ENCODE measurements around the gene OLFM2. TPM values are rescaled to one million over a fixed set of nuclear protein-coding genes. Genes with fewer than 3 reads are reported as not detected.
"Not testable (repeated sequence)": the region's sequence is repeated elsewhere in the genome, so short reads cannot be mapped to it uniquely, and the experiment has no call there.

Gene OLFM2
- total RNA-seq, 1 donor from 2014 or later: 55.0 TPM

DNA sequence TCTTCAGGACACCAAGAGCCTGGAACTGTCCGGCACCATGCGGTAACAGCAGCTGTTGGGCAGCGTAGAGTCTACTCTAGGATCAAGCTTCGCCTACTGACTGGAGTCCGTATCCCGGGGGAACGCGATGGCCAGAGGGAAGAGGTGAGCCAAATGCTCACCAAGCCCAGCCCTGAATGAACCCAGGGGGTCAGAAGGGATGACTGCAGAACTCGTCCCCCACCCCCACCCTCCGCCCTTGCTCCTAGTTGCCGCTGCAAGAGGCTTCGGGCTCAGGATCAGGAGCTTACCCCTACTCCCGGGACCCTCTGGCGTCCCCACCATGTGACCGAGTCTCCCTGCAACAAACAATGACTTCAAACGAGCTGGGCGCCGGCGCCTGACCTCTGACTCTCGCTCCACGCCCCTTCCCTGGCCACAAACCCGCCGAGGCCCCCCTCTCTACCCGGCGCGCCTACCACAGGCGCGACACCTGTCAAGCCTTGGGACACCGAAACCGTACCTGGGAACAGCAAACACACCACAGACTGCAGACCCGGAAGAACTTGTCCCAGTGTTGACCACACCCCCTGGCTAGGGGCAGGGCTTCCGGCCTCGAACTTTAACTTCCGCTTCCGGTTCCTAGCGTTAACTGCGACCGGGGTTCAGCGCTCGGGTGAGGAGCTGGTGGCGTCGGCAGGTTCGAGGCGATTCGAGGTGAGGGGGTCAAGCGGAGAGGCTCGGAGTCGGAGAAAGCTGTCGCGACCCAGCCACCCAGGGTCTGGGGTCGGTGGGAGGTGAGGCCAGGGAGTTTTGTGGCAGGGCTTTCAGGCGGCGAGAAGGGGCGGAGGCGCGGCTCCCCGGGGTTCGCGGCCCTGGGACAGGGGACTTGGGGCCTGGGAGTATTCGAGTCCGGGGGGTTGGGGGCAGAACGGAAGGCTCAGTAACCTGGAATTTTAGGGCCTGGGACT lies 108.8 kb downstream of the OLFM2 start, which contains the start of gene UBL5:
UBL5 (plus strand) TSS at position 630 of the 950 bp plus-strand sequence. CDS start 420 bp downstream, outside the sequence.
- Mint-ChIP-seq H3K4me3 (ENCODE audit: low read depth) (peak within 1 kb of the TSS; percentile 100), H3K36me3 (ENCODE audit: insufficient read depth) (peaks cover 4% of the 10 kb centered on the region), H3K27me3 (no peaks in the 10 kb centered on the region), H3K4me1 (ENCODE audit: low read depth) (peaks cover 20% of the 10 kb centered on the region), H3K27ac (peak within 1 kb of the TSS; percentile 99), H3K9me3 (ENCODE audit: low read depth) (no peaks in the 10 kb centered on the region)
- peak; percentile 69 for DNase-seq (ENCODE audit: low spot score, unreplicated experiment)
- no peak for TF ChIP-seq CTCF (IDR thresholded peaks at IDR 0.05; ENCODE audit: unreplicated experiment)

DNA sequence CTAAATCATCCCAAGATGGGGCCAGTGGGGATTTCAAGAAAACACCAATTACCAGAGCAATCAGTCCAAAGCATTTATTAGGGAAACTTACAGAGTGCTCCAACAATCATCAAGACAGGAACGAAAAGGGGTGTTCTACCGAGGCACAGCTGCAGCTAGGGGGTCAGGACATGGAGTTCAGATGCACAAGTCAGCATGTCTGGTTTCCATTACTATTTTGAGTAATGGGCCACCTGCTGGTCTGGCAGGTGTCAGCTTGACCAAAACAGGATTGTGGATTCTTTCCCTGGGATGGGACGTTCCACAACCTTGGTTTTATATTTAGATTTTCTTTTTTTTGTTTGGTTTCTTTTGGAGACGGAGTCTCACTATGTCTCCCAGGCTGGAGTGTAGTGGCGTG lies 112.5 kb downstream of the OLFM2 start:
- no peak for DNase-seq (ENCODE audit: low spot score, unreplicated experiment)
- Mint-ChIP-seq H3K36me3 (ENCODE audit: insufficient read depth) (peaks cover 2% of the 10 kb centered on the region), H3K9me3 (ENCODE audit: low read depth) (no peaks in the 10 kb centered on the region), H3K4me3 (ENCODE audit: low read depth) (no peak overlapping the region), H3K27ac (no peak overlapping the region), H3K27me3 (no peaks in the 10 kb centered on the region), H3K4me1 (ENCODE audit: low read depth) (peaks cover 18% of the 10 kb centered on the region)
- TF ChIP-seq CTCF (IDR thresholded peaks at IDR 0.05; ENCODE audit: unreplicated experiment): no peak

- peaks cover 11% of the 10 kb centered on the region for H3K4me1 Mint-ChIP-seq (ENCODE audit: low read depth)
- H3K36me3 Mint-ChIP-seq (ENCODE audit: insufficient read depth): peaks cover 14% of the 10 kb centered on the region
- DNase-seq (ENCODE audit: low spot score, unreplicated experiment); H3K9me3 Mint-ChIP-seq (ENCODE audit: low read depth); H3K4me3 Mint-ChIP-seq (ENCODE audit: low read depth); H3K27ac Mint-ChIP-seq; H3K27me3 Mint-ChIP-seq: not testable (repeated sequence)
These were observed 116.3 kb downstream of the OLFM2 start for GRCh38 chr19:9820034-9820433.

DNA sequence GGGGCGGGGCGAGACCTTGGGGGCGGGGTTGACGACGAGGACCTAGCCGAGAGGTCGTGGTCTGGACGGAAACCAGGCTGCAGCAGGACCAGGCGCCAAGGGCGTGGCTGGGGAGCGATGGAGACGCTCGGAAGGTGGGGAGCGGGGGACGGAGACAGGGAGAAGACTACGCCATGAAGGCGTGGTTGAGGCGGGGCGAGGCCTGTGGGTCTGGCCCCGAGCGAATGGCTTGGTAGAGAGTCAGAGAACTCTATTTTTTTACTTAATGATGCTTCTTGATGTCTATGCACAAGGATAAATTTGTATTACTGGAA lies 116.8 kb downstream of the OLFM2 start:
- no peak for TF ChIP-seq CTCF (IDR thresholded peaks at IDR 0.05; ENCODE audit: unreplicated experiment)
- peak overlapping the region; percentile 94 for H3K4me3 Mint-ChIP-seq (ENCODE audit: low read depth)
- H3K27me3 Mint-ChIP-seq: no peaks in the 10 kb centered on the region
- peaks cover 18% of the 10 kb centered on the region for H3K36me3 Mint-ChIP-seq (ENCODE audit: insufficient read depth)
- H3K27ac Mint-ChIP-seq: peak overlapping the region; percentile 96
- no peak for DNase-seq (ENCODE audit: low spot score, unreplicated experiment)
- peaks cover 7% of the 10 kb centered on the region for H3K9me3 Mint-ChIP-seq (ENCODE audit: low read depth)
- peaks cover 11% of the 10 kb centered on the region for H3K4me1 Mint-ChIP-seq (ENCODE audit: low read depth)

- Mint-ChIP-seq H3K27me3 (no peaks in the 10 kb centered on the region), H3K4me1 (ENCODE audit: low read depth) (peaks cover 11% of the 10 kb centered on the region), H3K4me3 (ENCODE audit: low read depth) (peak within 1 kb of the TSS; percentile 94), H3K27ac (peak within 1 kb of the TSS; percentile 96), H3K9me3 (ENCODE audit: low read depth) (peaks cover 7% of the 10 kb centered on the region), H3K36me3 (ENCODE audit: insufficient read depth) (peaks cover 19% of the 10 kb centered on the region)
- peak; percentile 100 for DNase-seq (ENCODE audit: low spot score, unreplicated experiment)
- no peak for TF ChIP-seq CTCF (IDR thresholded peaks at IDR 0.05; ENCODE audit: unreplicated experiment)
These were observed 117.3 kb downstream of the OLFM2 start, which contains the start of gene FBXL12 for GRCh38 chr19:9818734-9819595. TSS of gene FBXL12 (minus strand) at chr19:9819079. CDS start at chr19:9818813, 266 bp downstream.

Data from progenitor cell of endocrine pancreas (in vitro differentiated cells).